K562 (cell line): ENCODE results near the gene BARD1. TPM values are rescaled to one million over a fixed set of nuclear protein-coding genes. Genes with fewer than 3 reads are reported as not detected.

Experiments
- ATAC-seq: fragments of 200-7000 bp; cut with Tn5 transposase; 3 replicates; pipeline ENCODE4 v1.9.1; 2020; ENCODE audit warnings: moderate library complexity
- BruUV-seq: library from RNA; stranded (reverse); fragments of 400-500 nt; replicated peaks from 2 replicates; lab custom pipeline; 2021; lab: Mats Ljungman, UMichigan
- CTCF ChIA-PET: fragments of 300-600 bp; formaldehyde crosslinking; extraction: SDS; loops from one replicate; lab custom pipeline; 2021; ENCODE audit warnings: low intra/inter-chr PET ratio; lab: Yijun Ruan, JAX
- POLR2A ChIA-PET: fragments of 300-600, 350-650 bp; sonication (Branson Sonifier 250); formaldehyde crosslinking; extraction: SDS; loops from one replicate; lab custom pipeline; 2021; ENCODE audit warnings: antibody characterized with exemption, inconsistent platforms; lab: Yijun Ruan, JAX
- DNase-seq, 4 experiments: peaks; one replicate each; pipeline versions ENCODE4 v3.0.0 to v3.0.0-alpha.2; 2011 to 2018; ENCODE audit warnings: low spot score in 3 of 4, mixed read lengths in 3 of 4; ENCODE audit errors: extremely low read depth in 1 of 4
- FAIRE-seq: peaks from 2 replicates; lab custom pipeline; 2011; peaks lifted over from hg19 to GRCh38; lab: Jason Lieb, UNC
- H2AFZ ChIP-seq: 2 replicates; pipeline ENCODE4 v1.6.0; 2011; ENCODE audit warnings: low read depth, low read length, control low read depth, inconsistent platforms
- H3K27ac ChIP-seq: fragments of 200-600 bp; 3 replicates; pipeline ENCODE4 v1.8.0; 2011; ENCODE audit warnings: low read depth, mild to moderate bottlenecking, control low read depth, inconsistent platforms, low read length, moderate library complexity, mixed read lengths; ENCODE audit errors: extremely low read depth
- H3K27me3 ChIP-seq, 2 experiments: fragments of 300-600 bp in 1 of 2; 2 replicates in 1 of 2; 3 replicates in 1 of 2; pipeline versions ENCODE4 v1.6.0 to v1.8.0; 2011; ENCODE audit warnings: inconsistent platforms in 2 of 2, low read length in 2 of 2, mild to moderate bottlenecking in 1 of 2, mixed read lengths in 1 of 2, moderate library complexity in 1 of 2; ENCODE audit not compliant: control insufficient read depth in 2 of 2, insufficient read depth in 2 of 2
- H3K36me3 ChIP-seq: fragments of 300-600 bp; 3 replicates; pipeline ENCODE4 v1.8.0; 2011; ENCODE audit warnings: mild to moderate bottlenecking, low read length, inconsistent platforms; ENCODE audit not compliant: control insufficient read depth, insufficient read depth
- H3K4me1 ChIP-seq, 2 experiments: fragments of 200-600 bp in 1 of 2; replicated peaks in 1 of 2; 2 replicates in 1 of 2; 3 replicates in 1 of 2; pipeline versions ENCODE4 v1.5.1 to v1.8.0; 2011; ENCODE audit warnings: inconsistent platforms in 2 of 2, low read length in 2 of 2, mild to moderate bottlenecking in 1 of 2, mixed read lengths in 1 of 2, moderate library complexity in 1 of 2; ENCODE audit not compliant: control insufficient read depth in 2 of 2, insufficient read depth in 2 of 2
- H3K4me2 ChIP-seq: 2 replicates; pipeline ENCODE4 v1.6.1; 2011; ENCODE audit warnings: low read length, control low read depth, inconsistent platforms, mixed read lengths; ENCODE audit not compliant: insufficient read depth
- H3K4me3 ChIP-seq: fragments of 200-600 bp; sonication (generic), shearing (Covaris generic); 2 replicates; pipeline ENCODE4 v1.5.1; 2016; ENCODE audit warnings: control low read depth, inconsistent platforms
- H3K79me2 ChIP-seq: fragments of 200-600 bp; 3 replicates; pipeline ENCODE4 v1.8.0; 2011; ENCODE audit warnings: low read length, inconsistent platforms; ENCODE audit not compliant: control insufficient read depth, insufficient read depth
- H3K9ac ChIP-seq, 2 experiments: 2 replicates each; pipeline versions ENCODE4 v1.6.0 to v1.6.1; 2011; ENCODE audit warnings: low read depth in 2 of 2, low read length in 2 of 2, control low read depth in 1 of 2, inconsistent platforms in 1 of 2, mild to moderate bottlenecking in 1 of 2, mixed read lengths in 1 of 2; ENCODE audit not compliant: insufficient read depth in 1 of 2
- H3K9me1 ChIP-seq: one replicate; pipeline ENCODE4 v1.6.0; 2011; ENCODE audit warnings: inconsistent platforms, mild to moderate bottlenecking, low read length, moderate library complexity; ENCODE audit not compliant: control insufficient read depth, insufficient read depth
- H3K9me3 ChIP-seq: replicated peaks from 2 replicates; pipeline ENCODE4 v1.5.1; 2011; ENCODE audit warnings: low read depth, low read length, inconsistent platforms; ENCODE audit not compliant: control insufficient read depth, insufficient read depth
- H4K20me1 ChIP-seq: replicated peaks from 2 replicates; pipeline ENCODE4 v1.6.1; 2011; ENCODE audit warnings: low read length, inconsistent platforms, mixed read lengths; ENCODE audit not compliant: control insufficient read depth, insufficient read depth
- C11orf30 ChIP-seq: fragments of 450-650 bp; IDR thresholded peaks from 2 replicates; pipeline ENCODE4 v1.6.1; 2016; ENCODE audit warnings: low read depth, mild to moderate bottlenecking
- IFI16 ChIP-seq: fragments of 250-450 bp; sonication (Bioruptor Pico); IDR thresholded peaks from 2 replicates; pipeline ENCODE4 v2.1.2; 2022; ENCODE audit warnings: mild to moderate bottlenecking, inconsistent platforms
- MEIS2 ChIP-seq: fragments of 450-650 bp; IDR thresholded peaks from 2 replicates; pipeline ENCODE4 v1.6.1; 2014; ENCODE audit warnings: mild to moderate bottlenecking; ENCODE audit not compliant: partially characterized antibody
- NR2C2 ChIP-seq, 2 experiments: fragments of 200-800 bp in 1 of 2; sonication (Bioruptor generic) in 1 of 2; sonication (generic) in 1 of 2; formaldehyde crosslinking in 1 of 2; IDR thresholded peaks; 2 replicates each; pipeline versions ENCODE4 v1.6.1 to v1.8.0; 2016 to 2022; ENCODE audit warnings: mild to moderate bottlenecking in 1 of 2, missing compliant biosample characterization in 1 of 2, missing genetic modification characterization in 1 of 2, missing genetic modification reagents in 1 of 2
- POLR2AphosphoS2 ChIP-seq: IDR thresholded peaks from 2 replicates; pipeline ENCODE4 v1.6.1; 2012; ENCODE audit warnings: low read length, improper control_type of control experiment
- PRPF4 ChIP-seq: fragments of 200-400 bp; formaldehyde crosslinking; IDR thresholded peaks from one replicate; pipeline ENCODE4 v1.6.1; 2017; ENCODE audit warnings: low read length, low read depth, mild to moderate bottlenecking; ENCODE audit not compliant: insufficient read depth, poor library complexity, severe bottlenecking
- UBTF ChIP-seq, 2 experiments: IDR thresholded peaks; 2 replicates each; pipeline ENCODE4 v1.6.1; 2012; ENCODE audit warnings: improper control_type of control experiment in 2 of 2, low read depth in 2 of 2, low read length in 2 of 2, borderline replicate concordance in 1 of 2
- ZBTB43 ChIP-seq: sonication (generic); formaldehyde crosslinking; IDR thresholded peaks from 2 replicates; pipeline ENCODE4 v1.8.0; 2023; ENCODE audit warnings: mild to moderate bottlenecking, missing genetic modification reagents
- ZNF232 ChIP-seq: sonication (generic); formaldehyde crosslinking; IDR thresholded peaks from 2 replicates; pipeline ENCODE4 v1.8.0; 2022; ENCODE audit warnings: mild to moderate bottlenecking, missing genetic modification reagents
- in situ Hi-C: fragments of 300-500 bp; cut with MboI; formaldehyde crosslinking; loops from 4 replicates; pipeline ENCODE4 v1.15.0; 2018; ENCODE audit warnings: inconsistent platforms, mixed read lengths
- intact Hi-C: fragments of 100-400 bp; cut with micrococcal nuclease; formaldehyde crosslinking; loops from 2 replicates; pipeline ENCODE4 v1.14.2; 2022
- polyA plus RNA-seq, 8 experiments: library from polyadenylated mRNA; depleted of rRNA in 4 of 8; stranded (reverse) in 5 of 8; unstranded in 3 of 8; fragments of >200 nt; fragmentation: Nextera tagmentation in 2 of 8; fragmentation: Illumina TruSeq in 1 of 8; extraction: Ambion mirVana in 2 of 8; extraction: Trizol in 1 of 8; gene quantifications; 2 replicates each; pipeline versions ENCODE4 v1.2.1 to v1.2.3, GENCODE V29; 2011 to 2014; ENCODE audit warnings: inconsistent platforms in 1 of 8, missing spikeins in 1 of 8
- total RNA-seq, 7 experiments: library from RNA; depleted of rRNA in 6 of 7; stranded (reverse); fragments of >200 nt in 6 of 7; fragmentation: Illumina TruSeq in 2 of 7; extraction: Trizol in 2 of 7; gene quantifications; 2 replicates each; pipeline versions ENCODE4 v1.2.1 to v1.2.3, GENCODE V29; 2011 to 2021; ENCODE audit warnings: low replicate concordance in 1 of 7
- TF ChIP-seq, protein P1 (sequence below), 2 experiments: fragments of 450-650 bp; formaldehyde crosslinking in 1 of 2; IDR thresholded peaks; 2 replicates each; pipeline versions ENCODE4 v1.4.0 to v1.6.1; 2014 to 2020; ENCODE audit warnings: mild to moderate bottlenecking in 2 of 2, borderline replicate concordance in 1 of 2, low read depth in 1 of 2

BARD1 gene
- total and polyA plus RNA-seq, 9 of the 15 experiments (the other 6 are each of a cell fraction or from before 2014, with no cell fraction given), result 6.3 to 18.9 (median 11.3) TPM

- CTCF ChIA-PET, result no interaction called here
- no peak for TF ChIP-seq MEIS2
- TF ChIP-seq, protein P1, sequence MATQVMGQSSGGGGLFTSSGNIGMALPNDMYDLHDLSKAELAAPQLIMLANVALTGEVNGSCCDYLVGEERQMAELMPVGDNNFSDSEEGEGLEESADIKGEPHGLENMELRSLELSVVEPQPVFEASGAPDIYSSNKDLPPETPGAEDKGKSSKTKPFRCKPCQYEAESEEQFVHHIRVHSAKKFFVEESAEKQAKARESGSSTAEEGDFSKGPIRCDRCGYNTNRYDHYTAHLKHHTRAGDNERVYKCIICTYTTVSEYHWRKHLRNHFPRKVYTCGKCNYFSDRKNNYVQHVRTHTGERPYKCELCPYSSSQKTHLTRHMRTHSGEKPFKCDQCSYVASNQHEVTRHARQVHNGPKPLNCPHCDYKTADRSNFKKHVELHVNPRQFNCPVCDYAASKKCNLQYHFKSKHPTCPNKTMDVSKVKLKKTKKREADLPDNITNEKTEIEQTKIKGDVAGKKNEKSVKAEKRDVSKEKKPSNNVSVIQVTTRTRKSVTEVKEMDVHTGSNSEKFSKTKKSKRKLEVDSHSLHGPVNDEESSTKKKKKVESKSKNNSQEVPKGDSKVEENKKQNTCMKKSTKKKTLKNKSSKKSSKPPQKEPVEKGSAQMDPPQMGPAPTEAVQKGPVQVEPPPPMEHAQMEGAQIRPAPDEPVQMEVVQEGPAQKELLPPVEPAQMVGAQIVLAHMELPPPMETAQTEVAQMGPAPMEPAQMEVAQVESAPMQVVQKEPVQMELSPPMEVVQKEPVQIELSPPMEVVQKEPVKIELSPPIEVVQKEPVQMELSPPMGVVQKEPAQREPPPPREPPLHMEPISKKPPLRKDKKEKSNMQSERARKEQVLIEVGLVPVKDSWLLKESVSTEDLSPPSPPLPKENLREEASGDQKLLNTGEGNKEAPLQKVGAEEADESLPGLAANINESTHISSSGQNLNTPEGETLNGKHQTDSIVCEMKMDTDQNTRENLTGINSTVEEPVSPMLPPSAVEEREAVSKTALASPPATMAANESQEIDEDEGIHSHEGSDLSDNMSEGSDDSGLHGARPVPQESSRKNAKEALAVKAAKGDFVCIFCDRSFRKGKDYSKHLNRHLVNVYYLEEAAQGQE (IDR thresholded peaks at IDR 0.05; ENCODE audit: borderline replicate concordance), result no peak
- TF ChIP-seq, protein P1 (CRISPR knock-in tag; IDR thresholded peaks at IDR 0.05; ENCODE audit: low read depth), result no peak
- no peak for TF ChIP-seq UBTF (IDR thresholded peaks at IDR 0.05; ENCODE audit: borderline replicate concordance in 1 of 2, low read depth in 2 of 2, low read length in 2 of 2)
- no peak for TF ChIP-seq PRPF4
- TF ChIP-seq IFI16 (CRISPR knock-in tag), result no peak
- no peak for TF ChIP-seq NR2C2 (CRISPR knock-in tag; IDR thresholded peaks at IDR 0.05)
- TF ChIP-seq NR2C2 (tag; IDR thresholded peaks at IDR 0.05), result no peak
- TF ChIP-seq ZBTB43, result no peak
- no peak for TF ChIP-seq ZNF232 (CRISPR knock-in tag)
- no peak for TF ChIP-seq POLR2AphosphoS2
- no peak for TF ChIP-seq C11orf30
These were observed 35.4 kb downstream of the BARD1 start for GRCh38 chr2:214774108-214774507.

More at GRCh38 chr2:214774108-214774507, 35.4 kb downstream of the BARD1 start:
- in situ Hi-C loops (no loop called here), intact Hi-C loops (no loop called here)
- Histone ChIP-seq H3K4me1 (no peaks in the 10 kb centered on the region), H4K20me1 (no peaks in the 10 kb centered on the region), H3K4me3 (no peak overlapping the region), H3K9me3 (no peaks in the 10 kb centered on the region), H3K79me2 (no peaks in the 10 kb centered on the region), H3K9ac (no peak overlapping the region), H3K27ac (no peak overlapping the region), H3K4me2 (no peak overlapping the region), H2AFZ (no peak overlapping the region), H3K9me1 (no peaks in the 10 kb centered on the region), H3K27me3 (no peaks in the 10 kb centered on the region), H3K36me3 (peaks cover 14% of the 10 kb centered on the region)
- ATAC-seq (no peak), DNase-seq (no peak), FAIRE-seq (no peak)
- POLR2A ChIA-PET, result interaction anchor here (0.6 kb wide), 1 partner anchor 1154 kb away, joined by 3 read pairs; no protein-coding TSS in a partner anchor
- no TSS peak for BruUV-seq
